ENCODE results near the gene CBY1.

DNA sequence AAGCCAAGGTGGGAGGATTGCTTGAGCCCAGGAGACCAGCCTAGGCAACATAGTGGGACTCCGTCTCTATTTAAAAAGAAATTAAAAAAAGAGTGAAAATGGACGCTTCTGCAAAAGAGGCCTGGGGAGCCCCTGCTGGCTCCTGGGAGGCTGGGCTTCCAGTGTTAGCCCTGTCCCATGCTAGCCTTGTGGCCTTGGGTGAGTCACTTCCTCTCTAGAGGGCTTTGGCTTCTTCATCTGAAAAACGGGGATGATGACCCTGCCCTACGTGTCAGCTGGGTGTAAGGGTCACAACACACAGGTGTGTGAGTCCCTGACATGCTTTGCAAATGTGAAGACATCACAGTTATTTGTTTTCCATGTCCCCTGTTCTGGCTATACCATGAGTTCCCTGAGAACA is 33.1 kb upstream of the CBY1 start:
- TF ChIP-seq, protein P1, sequence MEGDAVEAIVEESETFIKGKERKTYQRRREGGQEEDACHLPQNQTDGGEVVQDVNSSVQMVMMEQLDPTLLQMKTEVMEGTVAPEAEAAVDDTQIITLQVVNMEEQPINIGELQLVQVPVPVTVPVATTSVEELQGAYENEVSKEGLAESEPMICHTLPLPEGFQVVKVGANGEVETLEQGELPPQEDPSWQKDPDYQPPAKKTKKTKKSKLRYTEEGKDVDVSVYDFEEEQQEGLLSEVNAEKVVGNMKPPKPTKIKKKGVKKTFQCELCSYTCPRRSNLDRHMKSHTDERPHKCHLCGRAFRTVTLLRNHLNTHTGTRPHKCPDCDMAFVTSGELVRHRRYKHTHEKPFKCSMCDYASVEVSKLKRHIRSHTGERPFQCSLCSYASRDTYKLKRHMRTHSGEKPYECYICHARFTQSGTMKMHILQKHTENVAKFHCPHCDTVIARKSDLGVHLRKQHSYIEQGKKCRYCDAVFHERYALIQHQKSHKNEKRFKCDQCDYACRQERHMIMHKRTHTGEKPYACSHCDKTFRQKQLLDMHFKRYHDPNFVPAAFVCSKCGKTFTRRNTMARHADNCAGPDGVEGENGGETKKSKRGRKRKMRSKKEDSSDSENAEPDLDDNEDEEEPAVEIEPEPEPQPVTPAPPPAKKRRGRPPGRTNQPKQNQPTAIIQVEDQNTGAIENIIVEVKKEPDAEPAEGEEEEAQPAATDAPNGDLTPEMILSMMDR (IDR thresholded peaks at IDR 0.05; ENCODE audit: low read length) = no peak
- TF ChIP-seq EZH2 (optimal IDR thresholded peaks at IDR 0.05; ENCODE audit: low read depth, low read length) = no peak

All from MM.1S (cell line).